Stimulated activated CD8-positive, alpha-beta memory T cell treated with anti-CD3 and anti-CD28 coated beads, Interleukin-12 subunit alpha, Interleukin-12 subunit beta, amount 100 ng/mL, for 24 hours (primary cell): ENCODE data around the gene ENOX1.

Source experiments
- DNase-seq: peaks from one replicate; pipeline ENCODE4 v3.0.0-alpha.2; 2020; ENCODE audit errors: extremely low read depth

Gene ENOX1

DNA sequence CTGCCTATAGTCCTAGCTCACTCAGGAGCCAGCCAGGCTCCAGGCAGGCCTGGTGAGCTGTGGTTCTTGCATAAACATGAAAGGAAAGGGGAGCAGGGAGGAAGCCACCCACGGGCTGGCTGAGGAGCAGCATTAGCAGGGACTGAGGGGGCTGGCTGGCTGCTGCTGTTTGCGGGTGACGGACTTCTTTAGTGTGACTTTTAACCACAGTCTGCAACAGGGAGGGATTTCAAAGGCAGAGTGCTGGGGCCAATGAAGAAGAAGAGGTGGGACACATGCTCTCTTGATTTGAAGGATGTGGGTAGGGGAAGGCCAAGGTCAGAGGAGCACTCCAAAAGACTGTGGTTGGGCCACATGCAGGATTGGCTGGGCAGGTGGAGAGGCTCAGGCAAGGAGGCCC, 540.4 kb downstream of the ENOX1 start:
- no peak for DNase-seq

DNA sequence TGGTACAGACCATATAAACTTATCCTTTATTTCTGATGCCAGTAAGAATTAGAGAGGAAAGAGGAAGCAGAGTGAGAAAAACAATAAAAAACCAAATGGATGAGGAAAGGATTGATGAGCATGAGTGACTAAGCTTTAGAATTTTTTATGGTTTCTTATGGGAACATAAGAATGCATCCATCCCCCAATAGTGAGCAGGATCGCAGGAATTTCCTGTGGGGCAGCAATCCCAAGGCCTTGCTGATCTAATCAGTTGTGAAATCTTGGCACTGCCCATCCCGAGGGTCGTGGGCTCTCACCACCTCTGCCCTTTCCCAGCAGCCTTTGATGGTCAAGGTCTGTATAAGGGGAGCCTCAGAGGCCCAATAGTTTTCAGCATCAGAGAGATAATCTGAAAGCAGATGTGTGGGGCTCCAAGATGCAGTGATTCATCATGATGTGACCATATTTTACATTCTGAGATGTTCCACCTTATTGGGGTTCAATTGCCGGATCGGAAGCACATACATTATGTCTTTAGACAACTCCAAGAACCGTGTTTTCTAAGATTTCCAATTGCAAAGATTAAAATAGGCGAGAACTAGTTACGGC, 541.3 kb downstream of the ENOX1 start:
- DNase-seq = no peak

DNA sequence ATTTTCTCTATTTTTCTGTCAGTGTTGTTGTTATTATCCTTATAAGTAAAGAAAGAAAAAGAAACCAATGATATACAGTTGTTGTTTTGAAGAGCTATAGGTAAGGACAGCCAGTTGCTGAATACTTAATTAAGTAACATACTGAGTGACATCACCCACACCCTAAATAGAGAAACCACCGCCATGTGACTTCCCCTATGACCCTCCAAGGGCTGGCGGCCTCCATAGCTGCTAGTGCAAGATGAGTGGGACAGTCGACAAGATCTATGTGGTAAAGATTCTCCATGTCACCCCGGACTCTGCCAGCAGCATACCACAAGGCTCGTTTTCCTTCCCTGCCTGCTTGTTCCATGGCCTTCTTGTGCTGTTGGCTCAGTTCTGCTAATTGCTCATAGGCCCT, 542.3 kb downstream of the ENOX1 start:
- DNase-seq = no peak

DNA sequence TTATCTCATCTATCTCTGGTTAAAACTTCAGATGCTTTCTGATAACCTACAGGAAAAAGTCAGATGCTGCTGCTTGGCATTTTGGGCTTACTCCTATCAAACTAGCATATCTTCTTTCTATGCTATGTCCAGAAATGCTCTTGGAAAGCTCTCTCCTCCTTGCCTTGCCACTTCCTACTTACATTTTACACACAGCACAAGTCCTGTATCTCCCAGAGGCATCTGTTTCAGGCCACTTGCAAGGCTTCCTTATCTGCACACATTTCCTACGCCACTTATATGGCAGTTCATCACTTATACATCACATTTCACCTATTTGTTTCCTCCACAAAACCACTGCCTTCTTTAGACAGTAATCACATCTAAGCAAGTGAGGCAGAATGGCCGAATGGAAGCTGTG, 543.1 kb downstream of the ENOX1 start:
- DNase-seq = no peak

DNA sequence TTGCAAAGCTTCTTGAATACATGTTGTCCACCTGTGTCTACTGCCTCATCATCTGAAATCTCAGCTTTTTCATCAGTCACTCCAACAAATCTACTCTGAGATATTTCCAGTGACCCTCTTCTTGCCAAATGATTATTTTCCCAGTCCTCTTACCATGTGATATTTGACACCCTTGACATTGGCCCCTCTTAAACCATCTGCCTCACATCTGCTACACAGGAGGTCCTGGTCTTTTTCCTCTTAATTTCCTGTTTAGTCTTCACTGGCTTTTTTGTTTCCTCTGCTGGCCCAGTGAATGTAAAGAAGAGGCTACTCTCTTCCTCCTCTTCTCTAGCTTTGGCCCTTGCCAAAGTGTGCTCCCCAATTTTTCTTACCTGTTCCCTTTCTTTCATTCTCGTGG, 544.7 kb downstream of the ENOX1 start:
- DNase-seq = no peak

DNA sequence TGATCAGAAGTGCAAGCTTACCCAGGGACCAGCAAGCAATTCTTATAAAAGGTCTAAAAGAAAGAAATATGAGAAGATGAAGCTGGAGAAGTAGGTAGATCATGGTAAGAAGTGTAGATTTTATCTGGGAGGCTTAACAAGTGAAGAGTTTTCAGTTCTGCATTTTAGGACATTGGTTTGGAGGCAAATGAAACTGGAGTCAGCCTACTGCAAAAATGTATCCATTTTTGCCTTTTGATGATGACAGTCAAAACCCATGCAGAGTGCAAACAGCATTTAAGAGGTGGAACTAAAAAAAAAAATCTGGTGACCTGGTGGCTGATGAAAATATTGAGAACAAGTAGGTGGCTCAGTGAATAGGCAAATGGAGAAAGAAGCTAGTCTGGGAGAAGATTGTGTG, 546.5 kb downstream of the ENOX1 start:
- DNase-seq = no peak

DNA sequence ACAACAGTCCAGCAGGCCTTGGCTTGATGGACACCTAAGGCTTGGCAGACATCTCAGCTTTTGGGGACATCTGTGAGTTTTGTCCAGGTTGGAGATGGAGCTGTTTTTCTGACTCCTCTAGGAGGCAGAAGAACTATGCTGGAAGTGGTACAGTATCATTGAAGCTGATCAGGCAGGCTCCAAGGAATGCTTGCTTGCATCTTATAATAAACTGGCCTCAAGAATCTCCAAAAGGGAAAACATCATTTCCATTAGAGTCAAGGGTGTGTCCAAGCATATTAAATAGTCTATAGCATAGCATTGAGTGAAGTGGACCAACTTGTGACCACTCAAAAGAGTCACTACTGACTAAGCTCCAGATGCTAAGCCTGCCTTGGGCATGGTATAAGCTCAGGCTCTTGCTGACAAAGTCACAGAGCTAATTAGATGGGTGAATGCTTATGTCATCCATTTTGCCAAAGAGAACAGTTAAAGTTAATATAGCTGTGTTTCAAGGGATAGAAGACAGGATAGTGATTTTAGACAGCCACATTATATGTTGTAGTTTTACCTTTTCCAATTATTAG, 547.4 kb downstream of the ENOX1 start:
- no peak for DNase-seq

DNA sequence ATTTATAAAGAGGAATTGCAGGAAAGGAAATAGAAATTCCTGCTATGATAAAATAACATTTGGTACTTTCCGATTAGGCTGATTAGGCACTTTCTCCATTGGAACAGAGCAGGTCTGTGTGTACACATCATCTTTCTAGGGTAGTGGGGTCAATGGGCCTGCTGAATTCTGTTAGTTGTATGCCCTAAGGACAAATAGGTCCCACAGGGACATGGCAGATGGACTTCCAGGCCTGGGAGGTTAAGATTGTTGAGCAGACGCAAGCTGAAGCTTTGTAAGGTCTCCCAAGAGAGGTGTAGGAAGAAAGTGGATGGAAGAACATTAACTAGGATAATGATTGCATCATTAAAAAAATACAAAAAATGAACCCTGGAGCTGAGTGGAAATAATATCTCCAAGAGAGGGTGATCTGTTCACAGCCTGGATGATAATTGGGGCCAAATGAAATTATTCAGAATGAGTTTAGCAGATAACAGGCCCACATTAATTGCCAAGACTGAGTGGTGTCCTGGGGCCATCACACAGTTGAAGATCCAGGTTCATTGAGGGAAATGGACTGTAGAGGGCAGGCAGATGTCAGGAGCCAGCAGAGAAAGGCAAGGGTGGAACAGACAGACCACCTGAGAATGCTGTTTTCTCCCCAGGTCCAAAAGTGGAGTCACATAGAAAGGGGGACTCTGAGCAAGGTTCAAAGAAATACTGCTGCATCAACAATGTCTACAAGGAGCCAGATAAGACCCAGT, 548.3 kb downstream of the ENOX1 start:
- no peak for DNase-seq

DNA sequence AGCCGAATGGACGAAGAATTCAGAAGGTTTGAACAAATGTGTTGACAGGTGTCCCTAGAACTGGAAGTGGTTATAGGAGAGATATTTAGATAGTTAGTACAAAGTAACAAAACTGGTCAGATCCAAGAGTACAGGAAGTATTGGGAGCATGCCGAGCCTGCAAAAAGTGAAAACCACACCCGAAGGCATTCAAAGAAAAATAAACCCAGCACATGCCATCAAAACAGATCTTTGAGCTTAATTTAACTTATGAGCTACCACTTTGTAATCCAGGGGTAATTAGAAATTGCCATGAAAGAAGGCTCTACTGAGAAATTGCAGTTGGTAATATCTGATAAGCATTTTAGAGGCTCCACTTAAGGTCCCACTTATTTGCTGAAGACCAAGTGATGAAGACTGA, 549.2 kb downstream of the ENOX1 start:
- DNase-seq = no peak

DNA sequence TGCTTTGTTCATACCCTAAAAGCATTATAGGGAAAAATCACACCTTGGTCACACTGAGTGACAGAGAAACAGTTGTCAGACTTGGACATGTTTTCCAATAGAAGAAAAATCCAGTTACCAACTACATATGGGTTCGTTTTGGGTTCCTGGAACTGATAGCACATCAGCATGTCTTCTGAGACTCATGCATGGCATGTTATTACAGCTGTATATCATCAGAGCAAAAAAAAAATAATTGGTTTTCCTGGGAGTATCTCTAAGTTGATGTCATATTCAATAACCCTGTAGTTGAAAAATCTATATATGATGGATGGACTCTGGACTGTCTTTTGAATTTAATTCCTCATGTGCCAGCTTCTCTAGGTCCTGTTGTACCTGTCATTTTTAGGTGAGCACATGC, 551.7 kb downstream of the ENOX1 start:
- DNase-seq = no peak

DNA sequence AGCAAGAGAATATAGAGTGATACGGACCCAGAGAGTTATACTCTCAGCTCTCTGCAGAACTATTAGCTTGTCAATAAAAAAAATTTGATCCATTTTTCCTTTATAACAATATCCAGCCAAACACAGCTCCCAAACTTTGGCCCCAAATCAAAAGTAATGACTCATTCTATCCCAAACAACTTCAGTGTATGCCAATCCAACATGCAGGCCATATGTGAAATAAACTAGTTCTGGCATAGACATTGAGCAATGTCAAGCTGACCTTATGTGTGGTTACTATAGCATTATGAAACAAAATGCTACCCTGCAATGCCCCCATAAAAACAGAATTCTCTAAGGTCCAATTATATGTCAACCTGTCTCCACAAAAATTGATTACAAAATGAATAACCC, 553.9 kb downstream of the ENOX1 start:
- DNase-seq = no peak

DNA sequence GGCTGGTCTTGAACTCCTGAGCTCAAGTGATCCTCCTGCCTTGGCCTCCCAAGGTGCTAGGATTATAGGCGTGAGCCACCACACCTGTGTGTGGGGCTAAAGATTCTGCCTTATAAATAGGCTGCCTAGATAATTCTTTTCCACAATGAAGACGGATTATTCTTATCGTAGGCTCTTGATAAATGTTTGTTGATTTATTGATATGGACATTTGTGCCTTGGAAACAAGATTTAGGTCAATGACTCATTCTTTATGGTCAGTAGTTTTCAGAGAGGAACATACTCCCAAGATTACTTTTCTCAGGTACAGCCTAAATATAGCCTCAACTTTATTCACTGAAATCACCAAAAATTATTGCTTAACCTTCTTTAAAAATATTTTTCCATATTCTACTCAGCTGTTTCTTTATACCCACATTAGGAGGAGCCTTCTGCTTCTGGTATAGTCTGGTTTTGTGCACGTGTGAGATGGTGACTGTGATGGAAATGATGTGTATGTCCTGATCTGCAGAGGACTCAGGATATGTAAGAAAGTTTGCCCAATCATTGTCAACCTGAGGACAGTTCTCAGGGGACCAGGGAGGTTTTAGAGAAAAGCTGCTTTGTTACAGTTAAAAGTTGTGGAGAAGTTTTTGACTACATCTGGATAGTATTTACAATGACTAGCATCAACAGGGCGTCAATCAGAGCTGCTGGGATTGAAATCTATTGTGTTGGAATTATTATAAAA, 554.5 kb downstream of the ENOX1 start:
- DNase-seq = no peak

DNA sequence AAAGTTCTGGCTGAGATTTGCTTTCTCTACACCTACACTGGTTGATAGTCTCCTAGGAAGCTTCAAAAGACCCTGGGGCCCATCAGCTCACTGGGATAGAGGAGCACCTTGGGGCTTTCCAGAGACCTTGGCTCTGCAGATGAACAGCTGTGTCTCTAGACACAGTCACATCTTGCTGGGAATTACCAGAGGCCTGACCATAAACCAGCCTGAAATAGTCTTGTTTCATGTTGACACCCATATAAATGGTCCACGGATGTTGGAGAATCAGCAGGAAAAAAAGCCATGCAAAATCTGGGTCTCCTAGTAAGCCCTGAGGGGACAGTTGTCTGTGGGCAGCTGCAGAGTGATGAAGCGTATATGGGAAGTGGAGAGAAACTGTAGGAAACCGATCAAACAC, 555.8 kb downstream of the ENOX1 start:
- no peak for DNase-seq

DNA sequence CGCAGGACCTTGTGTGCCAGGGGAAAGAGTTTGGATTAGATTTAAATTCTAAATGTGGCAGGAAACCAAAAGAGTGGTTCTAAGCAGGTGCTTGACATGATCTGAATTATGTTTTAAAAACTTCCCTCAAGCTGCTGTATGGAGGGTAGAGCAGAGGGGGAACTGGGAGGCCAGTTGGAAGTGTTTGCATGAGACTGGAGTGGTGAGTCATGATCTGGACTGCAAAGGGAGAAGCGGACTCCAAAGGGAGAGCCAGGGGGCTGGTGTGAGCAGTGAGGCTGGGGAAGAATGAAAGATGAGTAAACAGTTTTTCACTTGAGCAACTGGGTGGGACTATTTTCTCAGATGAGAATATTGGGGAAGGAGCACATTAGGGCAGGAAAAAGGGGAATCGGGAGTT, 557.3 kb downstream of the ENOX1 start:
- no peak for DNase-seq

DNA sequence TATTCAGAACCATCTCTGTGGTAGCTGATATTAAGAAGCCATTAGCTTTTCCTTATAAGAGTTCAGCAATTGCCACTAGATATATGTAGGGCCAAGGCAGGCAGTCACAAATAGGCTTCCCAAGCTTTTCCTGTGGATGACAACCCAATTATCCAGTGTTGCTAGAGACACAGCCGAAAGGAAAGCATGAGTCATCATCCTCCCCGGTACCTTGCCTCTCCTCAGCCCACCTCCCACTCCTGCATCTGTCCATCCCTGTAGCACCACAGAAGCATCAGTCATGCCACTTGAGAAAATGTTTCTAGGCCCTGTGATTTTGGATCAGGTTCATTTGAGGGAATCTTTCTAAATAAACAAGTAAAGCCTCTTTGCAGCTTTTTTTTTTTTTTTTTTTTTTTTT, 559.1 kb downstream of the ENOX1 start:
- DNase-seq = no peak

DNA sequence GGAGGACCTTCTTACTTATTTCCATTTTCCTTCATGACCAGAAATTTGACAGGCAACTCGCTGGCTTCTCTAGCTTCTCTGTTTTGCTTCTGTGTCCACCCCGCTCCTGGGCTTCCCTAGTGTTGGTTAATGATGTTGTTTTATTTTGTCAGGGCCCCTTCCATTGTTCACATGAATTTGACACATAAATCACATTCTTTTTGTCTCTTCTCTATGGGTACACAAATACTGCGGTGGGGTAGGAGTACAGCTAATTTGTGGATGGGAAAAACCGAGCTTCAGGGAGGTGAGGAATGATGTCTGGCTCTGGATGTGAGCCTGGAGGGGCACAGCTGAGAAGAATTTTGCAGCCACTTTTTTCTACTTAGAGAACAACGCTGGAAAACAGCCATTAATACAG, 563.6 kb downstream of the ENOX1 start:
- no peak for DNase-seq

DNA sequence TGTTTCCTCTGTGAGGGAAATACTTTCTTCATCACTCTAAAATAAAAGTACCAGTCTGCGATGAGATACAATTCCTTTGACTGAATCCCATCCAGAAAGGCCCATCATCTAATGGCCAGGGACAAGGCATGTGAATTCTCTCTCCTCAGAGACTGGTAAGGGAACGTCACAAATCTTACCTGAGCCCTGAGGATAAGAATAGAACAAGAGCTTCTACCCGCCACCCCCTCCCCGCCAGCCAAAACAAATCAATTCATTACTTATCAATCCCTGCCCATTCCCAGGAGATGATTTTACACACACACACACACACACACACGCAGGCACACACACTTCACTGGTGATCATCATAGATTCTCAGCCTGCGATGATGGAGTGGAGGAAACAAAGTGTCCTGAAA, 564.7 kb downstream of the ENOX1 start:
- DNase-seq = no peak

DNA sequence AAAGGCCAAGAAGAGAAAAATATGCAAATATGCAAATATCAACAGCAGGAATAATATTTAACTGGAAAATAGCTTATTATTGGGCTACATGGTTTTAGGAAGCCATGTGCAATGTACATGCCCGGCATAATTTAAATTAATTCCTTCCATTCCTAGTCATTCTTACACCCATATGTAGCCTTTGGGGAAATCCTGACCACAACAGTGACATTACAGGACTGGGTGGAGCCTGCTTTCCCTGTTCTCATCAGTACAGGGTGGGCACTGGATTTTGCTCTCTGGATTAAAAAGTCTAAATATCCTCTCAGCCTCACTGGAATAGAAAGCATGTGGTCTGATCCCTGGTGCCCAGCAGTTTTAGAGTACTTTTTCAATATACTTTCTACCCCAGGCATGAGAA, 565.2 kb downstream of the ENOX1 start:
- no peak for DNase-seq

DNA sequence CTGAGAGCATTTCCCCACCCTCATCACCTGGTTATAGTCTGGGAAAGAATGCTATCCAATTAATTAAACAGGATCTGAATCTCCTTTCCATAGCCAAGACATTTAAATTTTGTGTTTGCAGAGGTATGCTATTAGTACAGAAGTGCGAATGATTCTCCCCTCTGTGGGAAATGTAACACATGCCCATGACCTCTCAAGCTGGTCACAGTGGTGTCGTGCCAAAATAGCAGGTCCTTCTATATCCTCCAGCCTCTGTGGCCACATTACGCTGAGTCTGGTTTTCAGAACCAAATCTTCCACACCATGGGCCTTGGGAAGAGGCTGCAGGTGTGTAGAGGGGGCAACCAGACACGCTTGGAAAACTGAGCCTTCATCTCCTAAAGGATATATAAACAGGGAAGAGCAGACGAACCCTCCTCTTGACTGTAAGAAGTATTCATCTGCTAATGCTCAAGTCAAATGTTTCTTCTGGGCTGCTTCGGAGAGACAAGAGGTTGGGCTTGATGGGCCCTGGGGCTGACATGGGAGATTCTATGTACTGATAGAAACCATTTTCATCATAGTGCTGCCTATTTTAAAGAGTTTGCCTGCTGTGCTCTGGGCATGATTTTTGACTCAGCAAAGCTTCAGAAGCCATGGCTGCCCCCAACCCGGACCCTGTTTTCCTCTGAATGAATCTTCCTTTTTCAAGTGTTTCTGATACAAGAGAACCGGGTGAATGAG, 565.7 kb downstream of the ENOX1 start:
- DNase-seq = no peak

DNA sequence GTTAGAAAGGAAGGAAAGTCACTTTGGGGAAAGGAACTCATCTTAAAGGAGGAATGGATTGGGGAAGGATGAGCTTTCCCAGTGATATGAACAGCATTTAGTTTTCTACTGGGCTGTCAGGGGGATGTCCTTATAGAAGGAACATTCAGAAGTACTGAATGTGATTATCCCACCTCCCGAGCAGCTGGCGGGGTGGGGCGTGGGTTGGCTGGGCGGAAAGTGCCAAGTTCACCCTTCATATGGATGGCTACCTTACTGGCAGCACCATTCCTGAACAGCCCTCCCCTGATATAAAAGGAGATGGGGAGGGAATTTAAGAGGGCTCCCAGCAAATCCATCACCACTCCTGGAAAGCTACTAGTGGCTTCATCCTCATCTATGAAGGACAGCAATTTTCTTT, 572.6 kb downstream of the ENOX1 start:
- no peak for DNase-seq

DNA sequence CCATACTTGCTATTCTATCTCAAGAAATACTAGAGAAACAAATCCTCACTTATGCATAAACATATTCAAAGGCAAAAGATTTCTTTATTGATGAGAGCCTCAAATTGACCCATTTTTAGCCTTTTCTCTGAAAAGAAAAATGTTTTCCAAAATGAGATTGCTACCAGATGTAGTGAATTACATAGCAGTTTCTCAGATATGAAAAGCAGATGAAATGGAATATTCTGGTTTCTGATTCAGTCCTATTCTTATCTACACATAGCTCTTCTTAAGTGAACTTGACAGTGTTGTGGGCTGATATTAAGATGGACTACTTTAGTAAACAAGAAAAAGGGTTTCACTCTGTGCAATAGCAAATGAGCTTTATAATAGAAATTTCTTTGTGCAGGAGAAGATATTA, 579.9 kb downstream of the ENOX1 start:
- DNase-seq = no peak

DNA sequence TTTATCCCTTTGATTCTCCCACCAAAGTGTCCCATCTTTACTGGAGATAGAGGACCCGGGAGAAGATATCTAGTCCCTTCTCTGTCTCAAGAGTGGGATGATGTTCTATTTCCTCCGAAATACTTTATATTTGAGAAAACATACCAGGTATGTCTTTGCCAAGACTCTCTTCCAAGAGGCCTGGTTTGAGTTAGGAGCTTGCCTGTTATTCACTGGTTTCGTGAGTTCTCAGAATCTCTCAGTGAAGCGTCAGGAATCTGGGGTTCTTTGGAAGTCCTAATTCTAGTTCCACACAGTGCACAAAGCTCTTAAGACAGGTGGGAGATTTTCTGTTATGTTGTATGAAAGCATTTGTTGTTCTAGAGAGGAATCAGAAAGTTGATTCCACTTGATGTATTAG, 581.4 kb downstream of the ENOX1 start:
- no peak for DNase-seq
